ENCODE results near the gene GABPB1.

- TF ChIP-seq, protein P1, sequence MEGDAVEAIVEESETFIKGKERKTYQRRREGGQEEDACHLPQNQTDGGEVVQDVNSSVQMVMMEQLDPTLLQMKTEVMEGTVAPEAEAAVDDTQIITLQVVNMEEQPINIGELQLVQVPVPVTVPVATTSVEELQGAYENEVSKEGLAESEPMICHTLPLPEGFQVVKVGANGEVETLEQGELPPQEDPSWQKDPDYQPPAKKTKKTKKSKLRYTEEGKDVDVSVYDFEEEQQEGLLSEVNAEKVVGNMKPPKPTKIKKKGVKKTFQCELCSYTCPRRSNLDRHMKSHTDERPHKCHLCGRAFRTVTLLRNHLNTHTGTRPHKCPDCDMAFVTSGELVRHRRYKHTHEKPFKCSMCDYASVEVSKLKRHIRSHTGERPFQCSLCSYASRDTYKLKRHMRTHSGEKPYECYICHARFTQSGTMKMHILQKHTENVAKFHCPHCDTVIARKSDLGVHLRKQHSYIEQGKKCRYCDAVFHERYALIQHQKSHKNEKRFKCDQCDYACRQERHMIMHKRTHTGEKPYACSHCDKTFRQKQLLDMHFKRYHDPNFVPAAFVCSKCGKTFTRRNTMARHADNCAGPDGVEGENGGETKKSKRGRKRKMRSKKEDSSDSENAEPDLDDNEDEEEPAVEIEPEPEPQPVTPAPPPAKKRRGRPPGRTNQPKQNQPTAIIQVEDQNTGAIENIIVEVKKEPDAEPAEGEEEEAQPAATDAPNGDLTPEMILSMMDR (IDR thresholded peaks at IDR 0.05; ENCODE audit: low read depth, low read length): no peak
- no peak for TF ChIP-seq EZH2phosphoT487 (IDR thresholded peaks at IDR 0.05; ENCODE audit: low read depth)
These were observed 73.6 kb downstream of the GABPB1 start for GRCh38 chr15:50281427-50281826.

All from OCI-LY3 (cell line).